Measurements from ENCODE around the gene KIAA1217.

DNA sequence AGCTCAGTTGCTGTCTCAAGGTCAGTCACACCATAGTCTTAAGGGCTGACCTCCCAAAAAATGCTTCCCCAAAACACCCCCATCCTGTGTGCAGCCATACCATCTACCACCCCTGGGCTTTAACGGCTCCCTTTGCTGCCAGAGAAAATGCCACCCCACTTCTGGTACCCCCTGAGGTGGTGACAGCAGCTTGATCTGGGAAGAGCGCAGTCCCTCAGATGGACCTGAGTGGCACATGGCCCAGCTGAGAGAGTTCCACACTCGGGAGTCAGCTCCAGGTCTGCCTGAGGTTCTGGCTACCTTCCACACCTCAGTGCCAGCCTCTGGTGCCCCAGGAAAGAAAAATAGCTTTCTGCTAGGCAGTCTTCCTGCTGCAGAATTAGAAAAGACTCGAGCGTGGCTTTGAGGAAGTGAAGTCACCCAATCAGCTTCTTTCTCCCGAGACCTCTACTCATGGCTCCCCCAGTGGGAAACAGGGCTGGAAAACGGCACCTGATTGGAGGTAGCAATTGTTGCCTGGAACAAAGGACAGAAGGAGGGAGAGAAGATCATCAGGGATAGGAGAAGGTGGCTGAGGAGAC lies 363.0 kb downstream of the KIAA1217 start:
- TF ChIP-seq POLR2AphosphoS5 (IDR thresholded peaks at IDR 0.05; ENCODE audit: low read depth, low read length) (no peak), POLR2A (IDR thresholded peaks at IDR 0.05; ENCODE audit: control extremely low read depth in 1 of 2, low read depth in 2 of 2, low read length in 2 of 2) (no peak), EZH2 (IDR thresholded peaks at IDR 0.05; ENCODE audit: low read depth, low read length, severe bottlenecking) (no peak)
- TF ChIP-seq, protein P1, sequence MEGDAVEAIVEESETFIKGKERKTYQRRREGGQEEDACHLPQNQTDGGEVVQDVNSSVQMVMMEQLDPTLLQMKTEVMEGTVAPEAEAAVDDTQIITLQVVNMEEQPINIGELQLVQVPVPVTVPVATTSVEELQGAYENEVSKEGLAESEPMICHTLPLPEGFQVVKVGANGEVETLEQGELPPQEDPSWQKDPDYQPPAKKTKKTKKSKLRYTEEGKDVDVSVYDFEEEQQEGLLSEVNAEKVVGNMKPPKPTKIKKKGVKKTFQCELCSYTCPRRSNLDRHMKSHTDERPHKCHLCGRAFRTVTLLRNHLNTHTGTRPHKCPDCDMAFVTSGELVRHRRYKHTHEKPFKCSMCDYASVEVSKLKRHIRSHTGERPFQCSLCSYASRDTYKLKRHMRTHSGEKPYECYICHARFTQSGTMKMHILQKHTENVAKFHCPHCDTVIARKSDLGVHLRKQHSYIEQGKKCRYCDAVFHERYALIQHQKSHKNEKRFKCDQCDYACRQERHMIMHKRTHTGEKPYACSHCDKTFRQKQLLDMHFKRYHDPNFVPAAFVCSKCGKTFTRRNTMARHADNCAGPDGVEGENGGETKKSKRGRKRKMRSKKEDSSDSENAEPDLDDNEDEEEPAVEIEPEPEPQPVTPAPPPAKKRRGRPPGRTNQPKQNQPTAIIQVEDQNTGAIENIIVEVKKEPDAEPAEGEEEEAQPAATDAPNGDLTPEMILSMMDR (IDR thresholded peaks at IDR 0.05; ENCODE audit: control extremely low read depth in 1 of 3, insufficient read depth in 1 of 3, low read depth in 1 of 3, low read length in 3 of 3): no peak

Measured in H1 (cell line).